ENCODE results near the gene ILKAP. TPM values are rescaled to one million over a fixed set of nuclear protein-coding genes. Genes with fewer than 3 reads are reported as not detected.

ILKAP gene
- total RNA-seq, 6 experiments from 2014 or later: 9.8 to 24.3 (median 16.8) TPM

- H3K4me1 ChIP-seq: no peaks in the 10 kb centered on the region
- H3K27ac ChIP-seq: no peak overlapping the region
- TF ChIP-seq, protein P1, sequence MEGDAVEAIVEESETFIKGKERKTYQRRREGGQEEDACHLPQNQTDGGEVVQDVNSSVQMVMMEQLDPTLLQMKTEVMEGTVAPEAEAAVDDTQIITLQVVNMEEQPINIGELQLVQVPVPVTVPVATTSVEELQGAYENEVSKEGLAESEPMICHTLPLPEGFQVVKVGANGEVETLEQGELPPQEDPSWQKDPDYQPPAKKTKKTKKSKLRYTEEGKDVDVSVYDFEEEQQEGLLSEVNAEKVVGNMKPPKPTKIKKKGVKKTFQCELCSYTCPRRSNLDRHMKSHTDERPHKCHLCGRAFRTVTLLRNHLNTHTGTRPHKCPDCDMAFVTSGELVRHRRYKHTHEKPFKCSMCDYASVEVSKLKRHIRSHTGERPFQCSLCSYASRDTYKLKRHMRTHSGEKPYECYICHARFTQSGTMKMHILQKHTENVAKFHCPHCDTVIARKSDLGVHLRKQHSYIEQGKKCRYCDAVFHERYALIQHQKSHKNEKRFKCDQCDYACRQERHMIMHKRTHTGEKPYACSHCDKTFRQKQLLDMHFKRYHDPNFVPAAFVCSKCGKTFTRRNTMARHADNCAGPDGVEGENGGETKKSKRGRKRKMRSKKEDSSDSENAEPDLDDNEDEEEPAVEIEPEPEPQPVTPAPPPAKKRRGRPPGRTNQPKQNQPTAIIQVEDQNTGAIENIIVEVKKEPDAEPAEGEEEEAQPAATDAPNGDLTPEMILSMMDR (IDR thresholded peaks at IDR 0.05): no peak
- WGBS (ENCODE audit: insufficient coverage, low coverage, low lambda C conversion rate, missing lambda C conversion rate): no CpG with 5 or more reads among the region's 12 CpGs
- no peaks in the 10 kb centered on the region for H3K27me3 ChIP-seq
- intact Hi-C loops (cut with DNase I): loop anchor here (5.0 kb wide), 2 partner anchors 86 to 96 kb away; no protein-coding TSS in a partner anchor
- H3K36me3 ChIP-seq: peaks cover 0 to 51% (median 19%) of the 10 kb centered on the region in 4 donors
- ATAC-seq (no peak), DNase-seq (peak in 1 of 3 donors; percentile 12)
- H3K4me3 ChIP-seq: no peak overlapping the region
- no peaks in the 10 kb centered on the region for H3K9me3 ChIP-seq
Observed at GRCh38 chr2:238251331-238251730, 47.8 kb upstream of the ILKAP start.

DNA sequence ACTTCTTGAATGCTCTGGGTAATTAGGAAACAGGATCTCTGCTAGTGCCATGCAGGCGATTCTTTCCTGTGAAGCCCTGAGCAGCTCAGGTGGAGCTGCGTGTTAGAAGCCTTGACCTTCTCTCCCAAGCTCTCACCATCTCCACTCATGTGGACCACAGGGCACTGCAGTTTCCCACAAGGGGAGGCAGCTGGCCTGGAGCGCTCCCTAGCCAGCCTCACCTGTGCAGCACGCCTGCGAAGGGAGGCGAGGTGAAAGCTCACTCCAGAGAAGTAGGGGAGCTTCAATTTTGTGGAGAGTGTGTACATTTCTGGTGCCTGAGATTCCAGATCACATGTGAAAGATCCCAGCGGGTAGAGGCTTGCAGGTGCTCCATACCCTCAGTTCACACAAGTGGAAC is 47.4 kb upstream of the ILKAP start:
- peak in 1 of 3 donors; percentile 15 for DNase-seq
- no peaks in the 10 kb centered on the region for H3K27me3 ChIP-seq
- H3K27ac ChIP-seq: no peak overlapping the region
- H3K4me1 ChIP-seq: no peaks in the 10 kb centered on the region
- WGBS (ENCODE audit: insufficient coverage, low coverage, low lambda C conversion rate, missing lambda C conversion rate): 100% methylated on average over 1 of the region's 7 CpGs
- no peak for ATAC-seq
- no peak for TF ChIP-seq POLR2A (IDR thresholded peaks at IDR 0.05)
- H3K36me3 ChIP-seq: peaks cover 0 to 54% (median 17%) of the 10 kb centered on the region in 4 donors
- no peak overlapping the region for H3K4me3 ChIP-seq
- intact Hi-C loops (cut with DNase I): loop anchor here (5.0 kb wide), 2 partner anchors 86 to 96 kb away; no protein-coding TSS in a partner anchor
- H3K9me3 ChIP-seq: no peaks in the 10 kb centered on the region

GRCh38 chr2:238247841-238248453 is 44.5 kb upstream of the ILKAP start:
- no peaks in the 10 kb centered on the region for H3K9me3 ChIP-seq
- intact Hi-C loops (cut with DNase I): no loop called here
- no peak overlapping the region for H3K27ac ChIP-seq
- no peaks in the 10 kb centered on the region for H3K27me3 ChIP-seq
- DNase-seq (peak in 2 of 3 donors; percentile 18 to 28), ATAC-seq (no peak)
- no peaks in the 10 kb centered on the region for H3K4me1 ChIP-seq
- no peak overlapping the region for H3K4me3 ChIP-seq
- H3K36me3 ChIP-seq: peaks cover 0 to 28% (median 10%) of the 10 kb centered on the region in 4 donors
- 89% methylated on average over 7 of the region's 10 CpGs for WGBS (ENCODE audit: insufficient coverage, low coverage, low lambda C conversion rate, missing lambda C conversion rate)
- TF ChIP-seq, protein P1 (IDR thresholded peaks at IDR 0.05): no peak
- no peak for TF ChIP-seq POLR2A (IDR thresholded peaks at IDR 0.05)

GRCh38 chr2:238247002-238247822 is 43.7 kb upstream of the ILKAP start:
- intact Hi-C loops (cut with DNase I): no loop called here
- Histone ChIP-seq H3K27me3 (no peaks in the 10 kb centered on the region), H3K9me3 (no peaks in the 10 kb centered on the region), H3K36me3 (peaks cover 0 to 22% (median 7%) of the 10 kb centered on the region in 4 donors), H3K4me3 (no peak overlapping the region), H3K27ac (no peak overlapping the region), H3K4me1 (no peaks in the 10 kb centered on the region)
- WGBS (ENCODE audit: insufficient coverage, low coverage, low lambda C conversion rate, missing lambda C conversion rate): 77% methylated on average over 12 of the region's 13 CpGs
- TF ChIP-seq POLR2A (IDR thresholded peaks at IDR 0.05): no peak
- TF ChIP-seq, protein P1 (IDR thresholded peaks at IDR 0.05): no peak
- peak; percentile 34 to 76 (median 48) for ATAC-seq
- DNase-seq: peak in 2 of 3 donors; percentile 11 to 12

GRCh38 chr2:238244151-238244550 is 40.7 kb upstream of the ILKAP start:
- Histone ChIP-seq H3K4me3 (no peak overlapping the region), H3K27ac (no peak overlapping the region), H3K9me3 (no peaks in the 10 kb centered on the region), H3K4me1 (peaks cover 0 to 4% (median 0%) of the 10 kb centered on the region in 4 donors), H3K36me3 (peaks cover 0 to 9% (median 3%) of the 10 kb centered on the region in 4 donors), H3K27me3 (no peaks in the 10 kb centered on the region)
- no peak for TF ChIP-seq POLR2A (IDR thresholded peaks at IDR 0.05)
- TF ChIP-seq, protein P1 (IDR thresholded peaks at IDR 0.05): no peak
- 81% methylated on average over 5 of the region's 5 CpGs for WGBS (ENCODE audit: insufficient coverage, low coverage, low lambda C conversion rate, missing lambda C conversion rate)
- DNase-seq (no peak), ATAC-seq (no peak)
- intact Hi-C loops (cut with DNase I): no loop called here
